ENCODE results near the gene NEK6.

- no peak for TF ChIP-seq EZH2 (IDR thresholded peaks at IDR 0.05; ENCODE audit: low read depth)
- no peak for TF ChIP-seq CTCF (conservative IDR thresholded peaks at IDR 0.05)
These were observed 7.8 kb downstream of the NEK6 start for GRCh38 chr9:124265551-124265950.

All from PC-9 (cell line).